Right lobe of liver (tissue), 6 donors: ENCODE measurements around the gene LRG1. TPM values are rescaled to one million over a fixed set of nuclear protein-coding genes. Genes with fewer than 3 reads are reported as not detected.
"Not testable (repeated sequence)": the region's sequence is repeated elsewhere in the genome, so short reads cannot be mapped to it uniquely, and the experiment has no call there.

ENCODE experiments used
- ATAC-seq, 4 donors: fragments of 200-7000 bp; cut with Tn5 transposase; one replicate each; pipeline ENCODE4 v1.9.1; 2020; ENCODE audit warnings: mild to moderate bottlenecking in 4 of 4, moderate library complexity in 4 of 4
- DNase-seq, 3 donors: peaks; one replicate each; pipeline ENCODE4 v3.0.0-alpha.2; 2020
- H3K27ac ChIP-seq, 3 donors: fragments of 200-600 bp; one replicate each; pipeline ENCODE4 v1.8.0; 2022
- H3K27me3 ChIP-seq, 2 donors: fragments of 200-600 bp; one replicate each; pipeline ENCODE4 v1.8.0; 2022
- H3K36me3 ChIP-seq, 4 donors: fragments of 200-600 bp; sonication (generic) in 1 of 4; one replicate each; pipeline versions ENCODE4 v1.5.1 to v1.8.0; 2017 to 2022; ENCODE audit warnings: control low read depth in 1 of 4
- H3K4me1 ChIP-seq, 4 donors: fragments of 200-600 bp; sonication (generic) in 1 of 4; one replicate each; pipeline versions ENCODE4 v1.5.1 to v1.8.0; 2017 to 2022; ENCODE audit warnings: control low read depth in 1 of 4
- H3K4me3 ChIP-seq, 3 donors: fragments of 200-600 bp; one replicate each; pipeline ENCODE4 v1.8.0; 2022
- H3K9me3 ChIP-seq, 4 donors: fragments of 200-600 bp; sonication (generic) in 1 of 4; one replicate each; pipeline versions ENCODE4 v1.5.1 to v1.8.0; 2017 to 2022; ENCODE audit warnings: control low read depth in 1 of 4
- CTCF ChIP-seq, 4 donors: fragments of 200-600 bp in 3 of 4; fragments of 450-650 bp in 1 of 4; IDR thresholded peaks; one replicate each; pipeline versions ENCODE4 v1.5.1 to v1.8.0; 2016 to 2022; ENCODE audit warnings: antibody characterized with exemption in 4 of 4, mild to moderate bottlenecking in 2 of 4
- POLR2A ChIP-seq: fragments of 450-650 bp; IDR thresholded peaks from one replicate; pipeline ENCODE4 v1.6.1; 2017; ENCODE audit warnings: antibody characterized with exemption, mild to moderate bottlenecking
- WGBS: methylation state at CpG from one replicate; pipeline ENCODE4 v1.1.6; 2018; ENCODE audit warnings: low coverage, low lambda C conversion rate; ENCODE audit not compliant: insufficient coverage; ENCODE audit errors: missing lambda C conversion rate; 5-methylcytosine and 5-hydroxymethylcytosine counted together
- intact Hi-C, 2 donors: fragments of 100-400 bp; cut with DNase I; formaldehyde crosslinking; loops; one replicate each; pipeline versions ENCODE4 v1.11.2 to v1.14.1; 2022
- total RNA-seq, 6 experiments: library from RNA; depleted of rRNA in 2 of 6; stranded (reverse); fragments of >200 nt in 2 of 6; fragmentation: NEBNext Ultra II Directional in 3 of 6; extraction: Animal tissue kit (Norgen Biotek cat#: 25700) in 3 of 6; gene quantifications; one replicate each; pipeline versions ENCODE4 v1.1.0 to v1.2.4, GENCODE V29; 2016 to 2023
- donor health status: DM: no; HTN: yes; CAD: no.
- donor health status: DM: no; HTN: no; CAD: no.
- donor health status: DM: no; HTN: no; CAD: no.
- donor health status: DM: no; HTN: yes; CAD: no.
- donor health status: DM: no; HTN: yes; CAD: no.

LRG1 gene
- total RNA-seq, 6 experiments from 2014 or later = 331 to 1,334 (median 524) TPM

GRCh38 chr19:4531562-4532165 lies 8.2 kb downstream of the LRG1 start:
- ATAC-seq (peak; percentile 8 to 40 (median 33)), DNase-seq (peak; percentile 70 to 83 (median 77))
- Histone ChIP-seq H3K27ac (peak overlapping the region in 1 of 3 donors; percentile 27), H3K27me3 (no peaks in the 10 kb centered on the region), H3K4me3 (no peak overlapping the region), H3K4me1 (peaks cover 0 to 32% (median 0%) of the 10 kb centered on the region in 4 donors), H3K36me3 (peaks cover 0 to 10% (median 0%) of the 10 kb centered on the region in 4 donors), H3K9me3 (no peaks in the 10 kb centered on the region)
- WGBS = 25% methylated on average over 7 of the region's 28 CpGs
- intact Hi-C loops = no loop called here
- TF ChIP-seq CTCF (IDR thresholded peaks at IDR 0.05) (no peak), POLR2A (no peak)

GRCh38 chr19:4529924-4530522 lies 9.8 kb downstream of the LRG1 start:
- Histone ChIP-seq H3K4me3 (no peak overlapping the region), H3K27me3 (no peaks in the 10 kb centered on the region), H3K4me1 (peaks cover 0 to 17% (median 0%) of the 10 kb centered on the region in 4 donors), H3K9me3 (no peaks in the 10 kb centered on the region), H3K36me3 (peaks cover 0 to 10% (median under 1%) of the 10 kb centered on the region in 4 donors), H3K27ac (no peak overlapping the region)
- intact Hi-C loops = no loop called here
- DNase-seq (no peak), ATAC-seq (no peak)
- WGBS = 90% methylated on average over 8 of the region's 14 CpGs
- TF ChIP-seq POLR2A (no peak), CTCF (IDR thresholded peaks at IDR 0.05) (no peak)

GRCh38 chr19:4528843-4529242 lies 11.0 kb downstream of the LRG1 start:
- TF ChIP-seq POLR2A (no peak), CTCF (IDR thresholded peaks at IDR 0.05) (no peak)
- Histone ChIP-seq H3K27me3 (no peaks in the 10 kb centered on the region), H3K36me3 (peaks cover 0 to 10% (median 1%) of the 10 kb centered on the region in 4 donors), H3K27ac (no peak overlapping the region), H3K9me3 (no peaks in the 10 kb centered on the region), H3K4me3 (no peak overlapping the region), H3K4me1 (peaks cover 0 to 15% (median 1%) of the 10 kb centered on the region in 4 donors)
- no peak for ATAC-seq
- intact Hi-C loops = no loop called here
- 73% methylated on average over 4 of the region's 15 CpGs for WGBS
- DNase-seq = no peak

- ATAC-seq, intact Hi-C loops: not testable (repeated sequence)
- WGBS = 92% methylated on average over 7 of the region's 8 CpGs
These were observed 12.5 kb downstream of the LRG1 start for GRCh38 chr19:4527377-4527776.

GRCh38 chr19:4525563-4526002 lies 14.3 kb downstream of the LRG1 start:
- WGBS = 68% methylated on average over 12 of the region's 23 CpGs
- ATAC-seq = peak in 3 of 4 donors; percentile 3 to 43 (median 19)
- peak in 1 of 3 donors; percentile 33 for DNase-seq
- intact Hi-C loops = no loop called here
- H3K36me3 ChIP-seq = peaks cover 0 to 10% (median 1%) of the 10 kb centered on the region in 4 donors
- H3K27ac ChIP-seq = no peak overlapping the region
- TF ChIP-seq POLR2A = no peak
- TF ChIP-seq CTCF (IDR thresholded peaks at IDR 0.05) = no peak
- H3K4me1 ChIP-seq = peaks cover 0 to 34% (median 17%) of the 10 kb centered on the region in 4 donors
- no peaks in the 10 kb centered on the region for H3K9me3 ChIP-seq
- no peak overlapping the region for H3K4me3 ChIP-seq
- H3K27me3 ChIP-seq = no peaks in the 10 kb centered on the region

More at GRCh38 chr19:4527377-4527776, 12.5 kb downstream of the LRG1 start:
- Histone ChIP-seq H3K4me1 (peaks cover 0 to 21% (median 8%) of the 10 kb centered on the region in 4 donors), H3K36me3 (peaks cover 0 to 10% (median 1%) of the 10 kb centered on the region in 4 donors)
- H3K9me3 ChIP-seq, H3K4me3 ChIP-seq, H3K27ac ChIP-seq, H3K27me3 ChIP-seq, DNase-seq: not testable (repeated sequence)
